ENCODE data around the gene CDH4.

The CDH4 gene

GRCh38 chr20:61871913-61872312 is 619.9 kb downstream of the CDH4 start:
- TF ChIP-seq TCF12 (IDR thresholded peaks at IDR 0.05; ENCODE audit: low read depth) (no peak), CREB1 (IDR thresholded peaks at IDR 0.05; ENCODE audit: low read depth) (no peak), FOXM1 (IDR thresholded peaks at IDR 0.05; ENCODE audit: borderline replicate concordance, low read depth) (no peak), ZBTB7A (IDR thresholded peaks at IDR 0.05; ENCODE audit: low read depth) (no peak), REST (IDR thresholded peaks at IDR 0.05; ENCODE audit: low read depth) (no peak), TEAD4 (IDR thresholded peaks at IDR 0.05) (no peak), USF1 (IDR thresholded peaks at IDR 0.05) (no peak), NFIC (IDR thresholded peaks at IDR 0.05) (no peak), TAF1 (IDR thresholded peaks at IDR 0.05; ENCODE audit: low read depth) (no peak), MAX (IDR thresholded peaks at IDR 0.05) (no peak), RAD21 (IDR thresholded peaks at IDR 0.05; ENCODE audit: low read depth) (no peak)

- TF ChIP-seq YY1 (IDR thresholded peaks at IDR 0.05; ENCODE audit: low read depth) = no peak
These were observed 620.4 kb downstream of the CDH4 start for GRCh38 chr20:61872371-61872900.

GRCh38 chr20:61873651-61874420 is 621.8 kb downstream of the CDH4 start:
- TF ChIP-seq REST (IDR thresholded peaks at IDR 0.05; ENCODE audit: low read depth) (no peak), TEAD4 (IDR thresholded peaks at IDR 0.05) (no peak), NFIC (IDR thresholded peaks at IDR 0.05) (no peak), MAX (IDR thresholded peaks at IDR 0.05) (no peak), EGR1 (IDR thresholded peaks at IDR 0.05) (no peak), TAF1 (IDR thresholded peaks at IDR 0.05; ENCODE audit: low read depth) (no peak), EP300 (IDR thresholded peaks at IDR 0.05; ENCODE audit: borderline replicate concordance) (no peak), TCF12 (IDR thresholded peaks at IDR 0.05; ENCODE audit: low read depth) (no peak)

- 0 out of 2 replicates have a peak, but pooled peaks have one; percentile 8 for TF ChIP-seq NFIC (IDR thresholded peaks at IDR 0.05)
- no peak for TF ChIP-seq ZBTB7A (IDR thresholded peaks at IDR 0.05; ENCODE audit: low read depth)
- TF ChIP-seq RAD21 (IDR thresholded peaks at IDR 0.05; ENCODE audit: low read depth) = peak; percentile 67
- no peak for TF ChIP-seq USF1 (IDR thresholded peaks at IDR 0.05)
These were observed 622.5 kb downstream of the CDH4 start for GRCh38 chr20:61874421-61875068.

- TF ChIP-seq CREB1 (IDR thresholded peaks at IDR 0.05; ENCODE audit: low read depth) = no peak
- peak; percentile 3; the same call in 1 of the 2 replicates for TF ChIP-seq RAD21 (IDR thresholded peaks at IDR 0.05; ENCODE audit: low read depth)
These were observed 623.3 kb downstream of the CDH4 start for GRCh38 chr20:61875221-61875885.

- no peak for TF ChIP-seq CEBPB (IDR thresholded peaks at IDR 0.05)
- no peak for TF ChIP-seq TEAD4 (IDR thresholded peaks at IDR 0.05)
- TF ChIP-seq YY1 (IDR thresholded peaks at IDR 0.05; ENCODE audit: low read depth) = no peak
- no peak for TF ChIP-seq RAD21 (IDR thresholded peaks at IDR 0.05; ENCODE audit: low read depth)
- no peak for TF ChIP-seq FOXM1 (IDR thresholded peaks at IDR 0.05; ENCODE audit: borderline replicate concordance, low read depth)
- TF ChIP-seq REST (IDR thresholded peaks at IDR 0.05; ENCODE audit: low read depth) = no peak
- no peak for TF ChIP-seq EGR1 (IDR thresholded peaks at IDR 0.05)
- TF ChIP-seq TAF1 (IDR thresholded peaks at IDR 0.05; ENCODE audit: low read depth) = no peak
- no peak for TF ChIP-seq TCF12 (IDR thresholded peaks at IDR 0.05; ENCODE audit: low read depth)
- no peak for TF ChIP-seq USF1 (IDR thresholded peaks at IDR 0.05)
- no peak for TF ChIP-seq EP300 (IDR thresholded peaks at IDR 0.05; ENCODE audit: borderline replicate concordance)
- TF ChIP-seq CREB1 (IDR thresholded peaks at IDR 0.05; ENCODE audit: low read depth) = no peak
- TF ChIP-seq MAX (IDR thresholded peaks at IDR 0.05) = no peak
These were observed 623.9 kb downstream of the CDH4 start for GRCh38 chr20:61875996-61876395.

All from Ishikawa (cell line).